Right kidney (tissue), 1 donor: Measurements from ENCODE around the gene TRIM46.

Experiments used
- DNase-seq: peaks from one replicate; pipeline ENCODE4 v3.0.0-alpha.2; 2016

TRIM46 gene

GRCh38 chr1:155171836-155172731, 1.6 kb upstream of the TRIM46 start:
- no peak for DNase-seq

- peak; percentile 87 for DNase-seq
These were observed 744 bp upstream of the TRIM46 start, which contains the start of gene KRTCAP2 for GRCh38 chr1:155172732-155173477. Gene KRTCAP2 (minus strand): TSS chr1:155173304. CDS start chr1:155173224, 80 bp downstream.

DNA sequence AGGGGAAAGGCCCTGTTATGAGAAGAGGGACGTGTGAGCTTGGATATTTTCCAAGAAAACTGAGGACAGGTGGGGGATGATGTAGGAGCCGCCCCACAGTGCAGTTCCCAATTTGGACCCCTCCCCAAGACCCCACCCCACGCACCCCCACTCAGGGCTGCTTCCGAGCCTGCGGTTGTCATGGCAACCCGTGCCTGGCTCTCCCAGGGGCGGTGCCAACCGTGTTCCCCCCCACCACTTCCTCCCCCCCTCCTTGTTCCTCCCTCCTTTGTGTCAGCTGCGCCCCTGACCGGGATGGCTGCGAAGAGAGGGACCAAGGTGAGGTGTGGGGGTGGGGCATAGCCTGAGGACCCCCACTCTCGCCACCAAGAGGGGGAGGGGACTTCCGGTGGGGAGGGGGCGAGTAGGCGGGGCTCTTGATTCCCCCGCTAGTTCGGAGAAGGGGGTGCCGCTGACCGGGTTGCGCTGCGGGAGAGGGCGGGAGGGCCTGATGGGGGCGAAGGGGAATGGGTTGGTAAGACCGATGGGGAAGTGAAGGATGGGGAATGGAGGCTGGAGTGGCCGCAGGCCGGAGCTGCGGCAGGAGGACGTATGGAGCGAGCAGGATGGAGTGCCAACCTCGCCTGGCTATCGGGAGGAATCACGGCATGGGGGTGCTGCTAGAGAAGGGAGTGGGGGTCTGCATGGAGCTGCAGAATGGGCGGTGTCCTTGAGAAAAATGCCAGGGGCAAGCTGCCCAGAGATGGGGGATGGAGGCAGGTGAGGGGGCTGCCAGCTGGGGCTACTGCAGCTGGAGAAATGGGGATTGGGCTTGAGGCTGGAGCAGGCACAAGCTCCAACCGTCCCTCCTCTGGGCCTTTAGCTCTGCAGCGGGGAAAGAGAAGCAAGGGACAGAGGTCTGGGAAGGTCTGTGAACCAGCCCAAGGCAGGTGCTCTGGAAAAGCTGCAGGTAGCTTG, 953 bp downstream of the TRIM46 start:
- DNase-seq: peak; percentile 37

- DNase-seq: no peak
These were observed 1.8 kb downstream of the TRIM46 start for GRCh38 chr1:155175281-155175926.

- DNase-seq: no peak
These were observed 2.3 kb downstream of the TRIM46 start for GRCh38 chr1:155175927-155176371.

GRCh38 chr1:155176544-155177071, 3.0 kb downstream of the TRIM46 start:
- peak; percentile 64 for DNase-seq

DNA sequence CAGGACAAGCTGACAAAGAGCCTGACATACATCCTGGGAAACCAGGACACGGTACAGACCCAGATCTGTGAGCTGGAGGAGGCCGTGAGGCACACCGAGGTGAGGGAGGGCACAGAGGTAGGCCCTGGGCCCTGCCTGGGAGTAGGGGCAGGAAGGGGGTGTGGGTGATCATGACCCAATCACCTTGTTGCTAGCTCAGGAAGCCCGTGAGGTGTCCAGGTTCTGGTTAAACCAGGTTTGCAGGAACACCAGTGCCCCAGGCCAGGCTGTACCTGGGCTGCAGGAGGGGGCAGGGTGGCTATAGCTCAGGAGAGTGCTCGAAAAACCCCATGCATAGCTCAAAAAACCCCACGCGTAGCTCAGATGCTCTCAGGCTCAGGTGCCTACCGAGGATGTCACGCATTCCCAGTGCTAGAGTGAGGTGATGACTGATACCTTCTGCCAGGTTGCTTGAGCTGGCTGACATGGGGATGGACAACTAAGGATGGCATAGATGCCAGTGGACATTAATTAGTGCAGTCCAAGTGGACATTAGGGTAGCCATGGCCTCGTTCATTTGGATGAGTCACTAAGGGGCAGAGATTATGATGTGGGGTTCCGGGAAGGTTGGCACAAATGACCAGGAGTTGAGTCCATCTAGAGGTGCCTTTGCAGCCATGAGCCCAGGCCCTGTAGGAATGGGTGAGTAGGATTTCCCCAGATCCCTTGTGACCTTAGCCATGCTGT, 3.7 kb downstream of the TRIM46 start:
- DNase-seq: no peak

DNA sequence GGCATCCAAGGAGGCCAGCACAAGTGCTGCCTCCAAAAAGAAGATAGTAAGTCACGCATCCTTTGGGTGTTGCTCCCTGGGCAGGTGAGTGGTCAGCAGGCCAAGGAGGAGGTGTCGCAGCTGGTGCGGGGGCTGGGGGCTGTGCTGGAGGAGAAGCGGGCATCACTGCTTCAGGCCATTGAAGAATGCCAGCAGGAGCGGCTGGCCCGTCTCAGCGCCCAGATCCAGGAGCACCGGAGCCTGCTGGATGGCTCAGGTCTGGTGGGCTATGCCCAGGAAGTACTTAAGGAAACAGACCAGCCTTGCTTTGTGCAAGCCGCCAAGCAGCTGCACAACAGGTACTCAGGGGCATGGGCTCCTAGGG, 4.3 kb downstream of the TRIM46 start:
- no peak for DNase-seq

DNA sequence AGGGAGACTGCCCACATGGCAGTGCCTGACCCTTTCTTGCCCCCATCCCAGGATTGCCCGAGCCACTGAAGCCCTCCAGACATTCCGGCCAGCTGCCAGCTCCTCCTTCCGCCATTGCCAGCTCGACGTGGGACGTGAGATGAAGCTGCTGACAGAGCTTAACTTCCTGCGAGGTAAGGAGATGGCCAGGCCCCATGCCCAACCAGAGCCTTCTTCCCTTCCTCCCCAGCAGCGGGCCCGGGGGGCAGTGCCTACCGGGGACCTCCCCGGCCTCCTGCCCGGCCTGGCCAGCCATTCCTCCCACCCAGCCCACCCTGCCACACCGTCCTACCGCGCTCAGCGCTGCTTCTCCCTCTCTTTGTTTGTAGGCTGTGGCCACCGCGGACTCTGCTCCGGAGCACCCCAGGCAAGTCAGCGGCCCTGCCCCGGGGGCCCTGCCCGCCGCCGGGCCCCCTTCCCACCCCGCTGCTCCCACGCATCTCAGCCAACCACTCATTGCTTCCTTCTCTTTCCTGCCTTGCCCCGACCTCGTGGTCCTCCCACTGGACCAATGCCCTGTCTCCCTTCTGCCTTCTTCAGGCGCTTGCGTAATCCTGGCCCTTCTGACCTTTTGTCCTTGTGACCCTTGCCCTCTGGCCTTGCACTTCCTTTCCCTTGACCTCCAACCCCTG, 4.9 kb downstream of the TRIM46 start:
- DNase-seq: no peak

- DNase-seq: no peak
These were observed 5.7 kb downstream of the TRIM46 start for GRCh38 chr1:155179112-155180031.

GRCh38 chr1:155181371-155182051, 7.9 kb downstream of the TRIM46 start:
- no peak for DNase-seq

DNA sequence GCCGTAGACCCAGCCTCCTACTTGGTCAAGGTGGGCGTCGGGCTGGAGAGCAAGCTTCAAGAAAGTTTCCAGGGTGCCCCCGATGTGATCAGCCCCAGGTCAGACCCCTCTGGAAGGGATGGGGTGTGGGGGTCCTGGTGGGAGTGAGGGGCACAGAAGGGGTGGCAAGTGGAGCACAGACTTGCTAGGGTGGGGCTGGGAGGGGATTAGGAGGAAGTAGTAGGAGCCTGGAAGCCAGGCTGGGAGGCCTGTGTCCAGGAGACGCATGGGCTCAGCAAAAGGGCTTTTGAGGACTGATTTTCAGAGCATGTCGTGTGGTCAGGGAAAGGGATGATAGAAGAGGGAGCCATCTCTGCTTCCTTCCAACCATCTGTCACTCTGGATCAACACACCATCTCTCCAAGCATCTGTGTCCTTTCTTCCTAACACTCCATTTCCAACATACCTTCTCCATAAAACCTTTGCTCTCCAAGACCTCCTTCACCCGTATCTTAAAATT, 8.5 kb downstream of the TRIM46 start:
- no peak for DNase-seq

DNA sequence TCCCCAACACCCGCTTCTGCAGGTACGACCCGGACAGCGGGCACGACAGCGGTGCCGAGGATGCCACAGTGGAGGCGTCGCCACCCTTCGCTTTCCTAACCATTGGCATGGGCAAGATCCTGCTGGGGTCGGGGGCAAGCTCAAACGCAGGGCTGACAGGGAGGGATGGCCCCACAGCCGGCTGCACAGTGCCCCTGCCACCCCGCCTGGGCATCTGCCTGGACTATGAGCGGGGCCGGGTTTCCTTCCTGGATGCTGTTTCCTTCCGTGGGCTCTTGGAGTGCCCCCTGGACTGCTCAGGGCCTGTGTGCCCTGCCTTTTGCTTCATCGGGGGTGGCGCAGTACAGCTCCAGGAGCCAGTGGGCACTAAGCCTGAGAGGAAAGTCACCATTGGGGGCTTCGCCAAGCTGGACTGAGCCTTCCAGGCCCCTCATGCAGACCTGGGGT, 10.1 kb downstream of the TRIM46 start:
- DNase-seq: no peak

DNA sequence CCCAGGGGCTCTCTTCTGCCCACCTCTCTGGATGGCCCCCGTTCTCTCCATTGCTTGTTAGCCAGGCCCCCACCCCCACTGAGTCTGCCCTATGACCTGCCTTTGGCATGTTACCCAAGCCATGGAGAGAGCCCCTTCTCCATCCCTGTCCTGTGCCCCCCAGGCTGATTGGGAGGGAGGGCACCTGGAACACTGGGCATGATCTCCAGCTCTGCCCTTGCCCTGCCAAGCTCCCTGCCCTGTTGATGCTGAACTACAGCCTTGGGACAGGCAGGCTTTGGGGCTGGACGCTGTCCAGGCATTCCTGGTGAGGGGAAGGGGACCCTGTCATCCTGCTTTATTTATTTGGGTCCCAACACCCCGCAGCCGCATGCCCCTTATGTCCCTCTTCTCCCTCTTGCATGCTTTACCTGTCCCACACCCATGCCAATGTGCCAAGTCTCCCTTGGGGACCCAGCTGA, 10.7 kb downstream of the TRIM46 start:
- no peak for DNase-seq

DNA sequence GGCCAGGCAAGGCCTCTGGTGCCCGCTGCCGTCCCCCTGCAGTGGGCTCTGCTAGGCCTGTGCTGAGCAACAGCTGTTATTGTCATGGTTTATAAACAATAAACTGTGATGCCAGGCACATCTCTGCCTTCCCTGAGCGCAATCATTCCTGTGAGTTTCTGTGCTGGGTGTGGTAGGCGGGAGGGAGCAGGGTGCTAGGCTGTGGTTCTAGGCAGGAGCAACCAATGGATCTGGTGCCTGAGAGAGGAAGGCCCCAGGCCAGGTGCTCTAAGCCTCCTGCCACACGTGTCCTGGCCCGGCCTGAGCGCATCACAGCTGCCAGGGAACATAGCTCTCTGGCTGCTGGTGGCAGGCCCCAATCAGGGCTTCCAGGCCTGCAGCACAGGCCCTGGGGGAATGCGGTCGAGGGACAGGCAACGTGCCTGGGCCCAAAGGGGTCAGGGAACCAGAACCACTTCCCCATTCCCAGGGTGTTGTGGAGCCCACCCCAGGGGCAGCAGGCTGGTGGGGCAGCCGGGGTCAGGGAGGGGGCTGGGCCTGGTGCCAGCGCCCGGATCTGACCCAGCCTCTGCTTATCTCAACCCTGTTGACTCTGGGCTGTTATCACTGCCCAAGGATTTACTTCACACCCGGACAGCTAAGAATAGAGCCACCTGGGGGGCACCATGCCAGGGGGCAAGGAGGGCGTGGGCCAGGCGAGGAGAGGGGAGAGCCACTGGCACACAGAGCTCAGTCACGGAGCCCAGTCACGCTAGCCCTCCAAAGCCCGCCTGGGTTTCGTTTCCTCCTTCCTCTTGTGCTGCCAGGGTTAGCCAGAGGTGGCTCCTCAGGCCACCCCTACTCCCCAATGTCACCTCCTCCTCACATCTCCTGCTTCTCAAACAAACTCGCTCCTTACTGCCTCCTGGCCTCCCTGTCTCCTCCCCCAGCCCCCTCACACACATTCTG, 11.5 kb downstream of the TRIM46 start:
- peak; percentile 56 for DNase-seq

- no peak for DNase-seq
These were observed 12.1 kb downstream of the TRIM46 start for GRCh38 chr1:155185783-155186066.
